Fibroblast of skin of left quadriceps (primary cell): ENCODE data around the gene KCNJ4.

Experiments used
- DNase-seq, 2 experiments: peaks; one replicate each; pipeline ENCODE4 v3.0.0-alpha.2; 2013; ENCODE audit warnings: low read depth in 2 of 2

Gene KCNJ4

DNA sequence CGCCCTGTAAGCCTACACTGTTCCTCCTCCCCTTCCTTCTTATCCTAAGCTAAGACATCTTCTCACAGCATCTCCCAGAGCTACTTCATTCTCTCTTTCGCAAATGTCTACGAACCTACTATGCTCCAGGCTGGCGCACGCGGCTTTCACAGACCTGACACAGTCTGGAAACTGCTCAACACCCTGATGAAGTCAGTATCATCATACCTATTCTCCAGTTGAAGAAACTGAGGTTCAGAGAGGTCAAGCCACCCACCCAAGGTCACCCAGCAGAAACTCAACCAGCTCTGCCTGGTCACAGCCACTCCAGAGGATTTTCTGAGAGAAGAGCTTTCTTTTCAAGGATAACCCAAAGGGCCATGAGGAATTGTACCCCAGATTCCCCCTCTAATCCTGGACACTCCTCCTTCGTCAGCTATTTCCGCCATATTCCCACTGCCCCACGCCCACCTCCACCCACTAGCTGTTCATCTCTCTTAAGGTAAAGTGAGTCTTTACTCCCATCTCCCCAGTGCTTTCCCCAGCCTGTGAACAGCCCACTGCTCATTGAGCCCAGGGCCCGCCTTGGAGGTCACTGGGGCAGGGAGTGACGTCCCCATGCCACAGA is 1.8 kb downstream of the KCNJ4 start:
- DNase-seq, result no peak

DNA sequence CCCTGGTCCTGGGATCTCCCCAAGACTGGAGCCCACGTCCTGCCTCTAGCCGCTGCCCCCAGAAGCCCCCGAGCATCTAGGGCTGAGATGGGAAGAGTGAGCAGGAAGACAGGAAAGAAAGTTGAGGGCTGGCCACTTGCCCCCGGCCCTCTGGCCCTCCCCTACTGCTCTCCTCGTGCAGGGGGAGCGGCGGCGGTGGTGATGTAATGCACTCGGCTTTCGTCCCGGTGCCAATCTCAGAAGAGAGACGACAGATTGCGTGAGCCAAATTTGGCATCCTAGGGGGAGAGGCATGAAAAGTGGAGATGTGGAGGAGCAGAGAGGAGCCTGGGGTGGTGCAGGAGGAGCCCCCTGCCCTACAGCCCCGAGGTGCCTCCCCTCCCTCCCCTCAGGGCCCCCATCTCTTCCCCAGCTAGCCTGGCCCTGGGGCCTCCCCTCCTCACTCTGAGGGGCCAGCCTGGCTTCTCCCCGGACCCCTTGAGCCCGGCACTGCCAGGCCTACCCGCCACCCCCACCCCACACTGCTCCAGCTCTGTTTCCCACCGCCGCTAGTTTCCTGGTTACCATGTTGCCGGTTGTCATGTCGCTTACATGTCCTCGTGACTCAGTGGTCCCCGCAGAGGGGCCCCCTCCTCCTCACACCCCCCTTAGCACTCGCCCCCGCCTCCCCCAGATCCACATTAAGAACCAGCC is 2.5 kb downstream of the KCNJ4 start:
- no peak for DNase-seq

GRCh38 chr22:38451864-38452263 is 3.1 kb downstream of the KCNJ4 start:
- no peak for DNase-seq

GRCh38 chr22:38451404-38451803 is 3.6 kb downstream of the KCNJ4 start:
- no peak for DNase-seq

- no peak for DNase-seq
These were observed 4.7 kb downstream of the KCNJ4 start for GRCh38 chr22:38450234-38450797.

GRCh38 chr22:38449776-38450175 is 5.2 kb downstream of the KCNJ4 start:
- no peak for DNase-seq

DNA sequence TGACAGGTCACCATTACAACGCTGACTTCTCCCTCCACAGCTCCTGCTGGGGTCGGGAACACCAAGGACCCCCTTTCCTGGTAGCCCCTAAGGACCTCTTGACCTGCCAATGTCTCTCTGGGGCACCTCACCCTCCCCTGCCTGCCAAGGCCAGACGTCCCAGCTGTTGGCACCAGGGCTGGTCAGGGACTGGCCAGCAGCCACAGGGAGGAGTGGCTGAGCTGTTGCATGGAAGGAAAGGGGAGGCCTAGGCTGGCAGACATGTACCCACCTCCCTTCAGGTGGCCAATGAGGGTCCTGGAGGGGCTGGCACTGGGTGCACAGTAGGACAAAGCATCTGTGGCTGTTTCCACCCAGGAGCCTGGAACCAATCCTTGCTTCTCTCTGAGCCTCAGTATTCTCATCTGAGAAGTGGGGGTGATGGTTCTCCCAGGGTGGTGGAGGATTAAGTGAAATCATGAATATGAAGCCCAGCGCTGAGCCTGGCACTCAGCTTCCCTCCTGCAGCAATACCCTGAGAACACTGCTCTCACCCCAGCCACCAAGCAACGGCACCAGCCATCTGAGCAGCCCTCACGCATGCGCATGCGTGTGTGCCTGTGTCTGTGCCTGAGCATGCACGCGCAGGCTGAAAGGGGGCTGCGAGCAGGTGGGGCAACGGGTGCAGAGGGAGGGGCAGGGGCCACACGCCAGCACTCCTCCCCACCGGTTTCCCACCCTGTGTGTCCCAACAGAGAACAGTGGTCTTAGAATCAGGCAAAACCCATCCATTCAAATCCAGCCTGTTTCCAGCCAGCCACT is 5.9 kb downstream of the KCNJ4 start:
- DNase-seq, result no peak

DNA sequence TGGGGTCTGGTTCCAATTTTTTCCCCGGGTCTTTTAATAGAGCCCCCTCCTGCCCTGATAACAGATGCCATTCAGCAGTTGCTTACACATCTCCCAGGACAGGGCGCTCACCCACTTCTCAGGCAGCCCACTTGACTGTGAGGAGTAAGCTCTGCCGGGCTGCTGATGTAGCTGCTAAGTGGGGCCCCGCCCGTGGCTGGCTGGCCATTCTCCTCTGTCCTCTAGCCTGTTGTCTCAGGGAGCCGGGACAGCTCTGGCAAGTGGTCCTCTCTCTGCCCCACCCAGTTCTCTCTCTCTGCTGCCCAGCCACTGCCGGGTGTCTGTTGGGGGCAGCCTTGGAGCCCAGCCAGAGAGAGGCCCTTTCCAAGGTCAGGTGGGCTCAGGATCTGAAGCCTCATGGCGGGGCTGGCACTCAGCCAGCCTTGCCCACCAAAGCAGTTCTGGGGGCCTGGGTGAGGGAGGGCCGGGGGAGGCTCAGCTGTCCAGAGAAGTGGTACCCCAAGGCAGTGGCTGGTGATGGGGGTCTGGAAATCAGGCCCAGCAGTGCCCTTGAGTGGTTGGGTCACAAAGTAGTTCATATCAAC is 8.9 kb downstream of the KCNJ4 start:
- no peak for DNase-seq

DNA sequence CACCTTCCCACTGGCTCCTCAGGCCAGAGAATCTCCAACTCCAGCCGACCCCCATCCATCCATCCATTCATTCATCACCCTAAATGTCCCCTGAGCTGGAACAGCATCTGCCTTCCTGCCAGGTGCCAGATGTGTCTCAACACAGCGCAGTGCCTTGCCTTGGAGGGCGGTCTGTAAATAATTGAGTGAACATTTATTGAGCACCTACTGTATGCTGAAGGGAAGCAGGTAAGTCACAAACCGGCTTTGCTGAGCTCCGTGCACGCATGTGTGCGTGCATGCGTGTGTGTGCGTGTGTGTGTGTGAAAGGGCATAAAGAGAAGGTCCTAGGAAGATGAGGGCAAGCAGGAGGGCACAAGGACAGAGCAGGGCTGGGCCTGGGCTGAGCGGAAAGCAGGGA is 10.2 kb downstream of the KCNJ4 start:
- no peak for DNase-seq

- DNase-seq, result no peak
These were observed 11.1 kb downstream of the KCNJ4 start for GRCh38 chr22:38443628-38444521.

DNA sequence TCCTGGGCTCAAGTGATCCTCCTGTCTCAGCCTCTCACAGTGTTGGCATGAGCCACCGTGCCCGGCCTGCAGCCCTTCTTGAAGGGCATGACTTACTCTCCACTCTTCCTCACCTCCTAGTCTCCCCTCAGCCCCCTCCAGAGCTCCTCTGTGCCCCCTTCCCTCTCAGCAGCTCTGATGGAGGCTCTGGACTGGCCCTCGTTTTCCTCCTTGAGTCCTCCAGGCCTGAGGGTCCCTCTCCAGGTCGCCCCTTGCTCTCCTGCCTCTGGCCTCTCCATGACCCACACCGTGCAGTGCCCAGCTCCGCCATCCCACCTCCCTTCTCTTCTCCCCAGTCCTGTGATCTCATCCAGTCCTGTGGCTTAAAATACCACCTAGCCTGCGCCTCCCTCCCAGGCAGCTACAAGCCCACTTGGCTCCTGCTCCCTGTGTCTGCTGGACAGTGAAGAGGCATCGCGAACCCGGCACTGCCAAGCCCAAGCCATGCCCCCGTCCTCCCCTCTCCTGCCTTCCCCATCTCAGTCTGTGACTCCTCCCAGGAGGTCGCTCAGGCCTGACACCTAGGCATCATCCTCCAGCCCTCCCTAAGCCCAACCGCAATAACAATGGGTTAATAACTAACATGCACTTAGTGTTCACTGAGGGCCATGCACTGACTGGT is 11.9 kb downstream of the KCNJ4 start:
- no peak for DNase-seq

DNA sequence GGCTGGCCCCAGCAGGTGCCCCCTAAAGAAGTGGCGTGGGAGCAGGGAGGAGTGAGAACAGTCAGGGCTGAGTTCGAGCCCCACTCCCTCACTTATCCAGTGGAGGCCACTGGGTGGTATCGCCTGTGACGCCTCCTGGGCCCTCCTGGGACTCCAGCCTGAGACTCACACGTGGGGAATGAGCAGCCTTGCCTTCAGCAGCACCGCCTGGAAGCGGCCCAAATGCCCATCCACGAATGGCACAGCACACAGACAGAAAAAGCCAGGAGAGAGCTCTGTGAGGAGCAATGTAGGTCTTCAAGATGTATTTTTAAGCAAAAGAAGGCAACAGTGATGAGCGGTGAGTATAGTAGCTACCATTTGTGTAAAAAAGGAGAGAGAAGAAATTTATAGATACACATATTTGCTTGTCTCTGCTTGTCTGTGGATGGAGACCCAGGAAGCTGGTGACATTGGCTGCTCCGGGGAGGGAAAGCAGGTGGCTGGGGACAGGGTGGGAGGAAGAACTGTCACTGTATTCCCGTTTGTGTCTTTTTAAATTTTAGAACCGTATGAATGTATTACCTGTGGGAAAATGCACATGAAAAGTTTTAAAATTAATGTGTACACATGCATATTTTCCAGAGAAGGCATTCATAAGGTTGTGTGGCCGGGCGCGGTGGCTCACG is 13.2 kb downstream of the KCNJ4 start:
- DNase-seq, result no peak

DNA sequence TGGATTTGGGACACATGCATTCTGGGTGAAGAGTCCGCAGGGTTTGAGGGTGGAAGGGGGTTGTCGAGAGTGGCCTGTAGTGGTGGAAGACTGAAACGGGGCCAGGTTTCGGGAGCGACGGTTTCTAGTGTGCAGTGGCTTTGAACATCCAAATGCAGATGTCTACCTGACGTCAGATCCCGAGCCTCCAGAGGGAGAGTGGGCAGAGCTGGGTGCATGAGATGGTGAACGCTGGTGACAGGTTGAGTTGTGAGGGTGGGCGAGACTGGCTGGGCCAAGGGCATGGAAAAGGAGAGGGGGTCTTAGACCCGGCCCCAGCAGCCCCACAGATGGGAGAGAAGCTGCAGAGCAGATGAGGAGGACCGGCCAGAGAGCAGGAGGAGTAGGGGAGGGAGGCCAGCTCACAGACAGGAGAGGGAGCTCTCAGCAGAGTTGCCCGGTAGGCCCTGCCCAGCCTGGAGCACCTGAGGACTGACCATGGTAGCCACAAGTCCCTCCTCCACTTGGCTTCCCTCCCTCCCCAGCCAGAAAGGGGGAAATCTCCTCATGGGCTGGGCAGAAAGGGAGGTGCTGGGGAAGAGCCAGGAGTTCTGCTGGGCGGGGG is 14.2 kb downstream of the KCNJ4 start:
- no peak for DNase-seq

DNA sequence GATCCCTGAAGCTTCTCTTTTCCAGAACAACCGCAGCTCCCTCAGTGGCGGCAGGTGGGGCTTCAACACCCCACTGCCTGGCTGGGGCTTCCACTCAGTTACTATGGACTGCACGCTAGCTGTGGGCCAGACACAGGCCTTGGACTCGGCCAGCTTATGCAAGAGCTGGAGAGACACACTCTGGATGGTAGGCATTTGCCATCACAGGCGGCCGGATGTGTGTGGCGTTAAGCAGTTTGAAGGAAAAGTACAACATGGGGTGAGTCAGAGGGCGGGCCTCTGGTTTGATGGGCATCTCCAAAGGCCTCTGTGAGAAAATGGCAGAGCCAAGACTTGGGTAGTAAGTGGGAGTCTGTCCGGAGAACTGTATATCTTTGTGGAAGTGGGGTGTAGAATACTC is 17.6 kb downstream of the KCNJ4 start:
- DNase-seq, result no peak

DNA sequence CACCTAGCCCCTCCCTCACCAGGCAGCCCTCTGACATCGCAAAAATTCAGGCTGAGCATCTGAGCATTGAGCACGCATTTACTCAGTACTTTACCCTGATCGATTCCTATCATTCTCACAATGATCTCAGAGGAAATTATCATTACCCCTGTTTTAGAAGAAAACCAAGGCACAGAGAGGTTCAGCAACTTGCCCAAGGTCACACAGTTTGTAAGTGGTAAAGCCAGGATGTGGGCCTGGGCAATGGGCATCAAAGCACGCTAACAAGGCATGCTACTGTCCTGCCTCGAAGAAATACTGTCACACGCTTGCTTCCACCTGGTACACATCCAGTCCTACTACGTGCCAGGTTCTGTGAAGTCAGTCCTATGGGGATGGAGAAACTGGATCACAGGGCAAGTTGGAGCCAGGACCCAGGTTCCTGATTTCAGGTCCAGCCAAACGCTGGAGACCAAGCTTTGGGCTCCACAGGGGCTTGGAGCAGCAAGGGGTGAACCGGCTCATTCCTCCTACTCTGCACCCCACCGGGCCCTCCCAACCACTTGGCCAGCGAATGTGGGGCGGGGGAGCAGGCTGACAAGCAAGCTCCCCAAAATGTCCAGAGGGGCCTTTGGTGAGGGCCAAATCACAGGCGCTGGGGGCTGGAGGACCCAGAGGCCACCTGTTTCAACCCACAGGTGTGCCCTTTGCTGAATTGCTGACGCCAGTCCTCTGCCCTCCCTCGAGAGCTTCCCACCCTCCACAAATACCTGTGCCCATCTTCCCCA is 18.2 kb downstream of the KCNJ4 start:
- no peak for DNase-seq

DNA sequence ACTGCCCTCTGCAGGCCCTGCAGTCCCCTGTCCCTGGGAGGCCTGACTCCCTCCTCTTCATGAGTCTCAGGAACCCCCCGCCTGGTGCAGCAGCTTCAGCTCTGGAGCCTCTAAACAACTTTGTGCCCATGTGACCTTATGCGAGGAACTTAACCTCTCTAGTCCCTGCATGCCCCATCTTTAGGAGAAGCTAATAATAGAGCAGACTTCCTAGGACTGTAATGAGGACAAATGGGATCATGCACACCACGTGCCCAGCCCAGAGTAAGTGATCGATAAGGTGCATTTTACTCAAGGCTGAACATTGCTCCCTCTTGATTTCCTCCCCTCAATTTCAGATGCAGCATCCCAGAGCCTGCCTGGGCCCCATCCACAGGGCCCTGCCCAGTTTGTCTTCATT is 19.0 kb downstream of the KCNJ4 start:
- DNase-seq, result no peak

DNA sequence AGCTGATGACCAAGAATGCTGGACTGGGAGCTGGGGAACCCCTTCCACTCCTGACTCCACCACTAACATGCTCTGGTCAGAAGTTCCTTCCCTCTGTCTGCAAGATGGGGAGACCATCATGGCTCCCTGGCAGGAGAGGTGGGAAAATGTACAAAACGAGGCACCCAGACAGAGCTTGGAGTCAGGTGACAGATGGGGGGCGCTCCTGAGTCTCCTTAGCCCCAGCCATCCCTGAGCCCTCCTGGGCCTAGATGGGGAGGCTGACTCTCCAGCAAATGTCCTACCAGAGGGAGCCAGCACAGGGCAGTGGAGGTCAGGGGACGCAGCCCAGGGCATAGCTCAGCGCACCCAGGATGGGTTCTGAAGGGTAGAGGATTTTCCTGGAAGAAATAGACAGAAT is 20.0 kb downstream of the KCNJ4 start:
- no peak for DNase-seq

GRCh38 chr22:38433871-38434270 is 21.1 kb downstream of the KCNJ4 start:
- no peak for DNase-seq

- DNase-seq, result no peak
These were observed 22.7 kb downstream of the KCNJ4 start for GRCh38 chr22:38432264-38432663.
